ENCODE data around the gene AOAH. TPM values are rescaled to one million over a fixed set of nuclear protein-coding genes. Genes with fewer than 3 reads are reported as not detected.

The AOAH gene
- total RNA-seq, 1 donor, result not detected

GRCh38 chr7:36563706-36564327 lies 160.5 kb downstream of the AOAH start:
- TF ChIP-seq, protein P1, sequence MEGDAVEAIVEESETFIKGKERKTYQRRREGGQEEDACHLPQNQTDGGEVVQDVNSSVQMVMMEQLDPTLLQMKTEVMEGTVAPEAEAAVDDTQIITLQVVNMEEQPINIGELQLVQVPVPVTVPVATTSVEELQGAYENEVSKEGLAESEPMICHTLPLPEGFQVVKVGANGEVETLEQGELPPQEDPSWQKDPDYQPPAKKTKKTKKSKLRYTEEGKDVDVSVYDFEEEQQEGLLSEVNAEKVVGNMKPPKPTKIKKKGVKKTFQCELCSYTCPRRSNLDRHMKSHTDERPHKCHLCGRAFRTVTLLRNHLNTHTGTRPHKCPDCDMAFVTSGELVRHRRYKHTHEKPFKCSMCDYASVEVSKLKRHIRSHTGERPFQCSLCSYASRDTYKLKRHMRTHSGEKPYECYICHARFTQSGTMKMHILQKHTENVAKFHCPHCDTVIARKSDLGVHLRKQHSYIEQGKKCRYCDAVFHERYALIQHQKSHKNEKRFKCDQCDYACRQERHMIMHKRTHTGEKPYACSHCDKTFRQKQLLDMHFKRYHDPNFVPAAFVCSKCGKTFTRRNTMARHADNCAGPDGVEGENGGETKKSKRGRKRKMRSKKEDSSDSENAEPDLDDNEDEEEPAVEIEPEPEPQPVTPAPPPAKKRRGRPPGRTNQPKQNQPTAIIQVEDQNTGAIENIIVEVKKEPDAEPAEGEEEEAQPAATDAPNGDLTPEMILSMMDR (IDR thresholded peaks at IDR 0.05; ENCODE audit: insufficient read depth, low read depth, low read length), result no peak
- no peak overlapping the region for H3K4me3 ChIP-seq (ENCODE audit: low read depth, low read length)
- peak; percentile 5 for DNase-seq (ENCODE audit: low read depth)

DNA sequence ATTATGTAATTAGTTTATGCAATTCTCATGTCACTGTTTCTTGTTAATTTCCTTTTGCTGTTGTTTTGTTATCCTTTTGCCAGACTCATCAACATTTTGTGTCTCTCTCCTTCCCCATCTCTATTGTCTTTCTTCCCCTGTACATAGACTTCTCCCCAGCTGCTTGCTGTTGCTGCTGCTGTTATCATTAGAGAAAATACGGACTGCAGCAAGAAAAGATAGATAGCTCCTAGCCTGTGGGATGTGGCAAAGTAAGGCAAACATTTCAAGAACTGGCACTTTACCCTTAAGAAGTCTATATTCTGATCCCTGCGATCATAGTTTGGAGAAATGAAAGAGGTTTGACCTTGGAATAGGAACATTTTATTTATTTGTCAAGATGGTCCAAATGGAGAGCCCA lies 162.2 kb downstream of the AOAH start:
- TF ChIP-seq, protein P1 (IDR thresholded peaks at IDR 0.05; ENCODE audit: insufficient read depth, low read depth, low read length), result no peak
- H3K4me3 ChIP-seq (ENCODE audit: low read depth, low read length), result no peak overlapping the region
- DNase-seq (ENCODE audit: low read depth), result no peak

DNA sequence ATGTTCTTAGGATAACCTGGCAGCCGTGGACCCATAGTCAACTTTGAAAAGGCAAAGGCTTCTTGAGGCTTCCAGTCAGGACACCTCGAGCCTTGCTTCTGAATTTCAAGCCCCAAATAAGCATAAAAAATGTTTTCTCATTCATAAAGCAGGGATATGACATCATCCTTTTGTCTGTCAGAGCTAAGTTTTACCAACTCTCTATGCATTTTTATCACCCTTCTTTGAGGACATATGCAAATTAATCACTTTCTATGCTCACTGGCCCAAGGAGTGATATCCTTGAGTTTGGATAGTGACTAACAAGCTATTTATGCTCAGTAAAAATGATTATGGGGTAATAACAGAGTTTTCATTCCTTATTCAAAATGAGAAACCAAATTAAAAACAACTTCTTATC lies 175.3 kb downstream of the AOAH start:
- TF ChIP-seq, protein P1 (IDR thresholded peaks at IDR 0.05; ENCODE audit: insufficient read depth, low read depth, low read length), result no peak
- no peak overlapping the region for H3K4me3 ChIP-seq (ENCODE audit: low read depth, low read length)
- DNase-seq (ENCODE audit: low read depth), result no peak

DNA sequence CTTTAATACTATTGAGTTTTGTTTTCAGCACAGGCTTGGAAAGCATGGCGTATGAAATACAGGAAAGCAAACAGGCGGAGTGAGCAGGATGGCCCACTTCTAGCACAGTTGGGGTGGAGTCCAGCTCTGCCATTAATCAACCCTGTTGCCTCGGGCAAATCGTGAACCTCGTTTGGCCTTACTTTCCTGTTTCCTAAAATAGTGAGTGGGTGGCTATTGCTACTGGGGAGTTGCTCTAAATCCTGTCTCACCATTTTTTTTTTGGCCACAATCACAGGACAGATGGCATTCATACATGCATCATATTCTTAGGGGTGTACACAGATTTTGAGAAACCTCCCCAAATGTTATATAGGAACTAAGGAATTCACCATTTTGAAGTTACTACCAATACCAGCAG lies 176.9 kb downstream of the AOAH start:
- no peak for DNase-seq (ENCODE audit: low read depth)
- H3K4me3 ChIP-seq (ENCODE audit: low read depth, low read length), result no peak overlapping the region
- TF ChIP-seq, protein P1 (IDR thresholded peaks at IDR 0.05; ENCODE audit: insufficient read depth, low read depth, low read length), result no peak

- H3K4me3 ChIP-seq (ENCODE audit: low read depth, low read length), result no peak overlapping the region
- DNase-seq (ENCODE audit: low read depth), result no peak
- TF ChIP-seq, protein P1 (IDR thresholded peaks at IDR 0.05; ENCODE audit: insufficient read depth, low read depth, low read length), result no peak
Measured at GRCh38 chr7:36546331-36546730, 178.0 kb downstream of the AOAH start.

DNA sequence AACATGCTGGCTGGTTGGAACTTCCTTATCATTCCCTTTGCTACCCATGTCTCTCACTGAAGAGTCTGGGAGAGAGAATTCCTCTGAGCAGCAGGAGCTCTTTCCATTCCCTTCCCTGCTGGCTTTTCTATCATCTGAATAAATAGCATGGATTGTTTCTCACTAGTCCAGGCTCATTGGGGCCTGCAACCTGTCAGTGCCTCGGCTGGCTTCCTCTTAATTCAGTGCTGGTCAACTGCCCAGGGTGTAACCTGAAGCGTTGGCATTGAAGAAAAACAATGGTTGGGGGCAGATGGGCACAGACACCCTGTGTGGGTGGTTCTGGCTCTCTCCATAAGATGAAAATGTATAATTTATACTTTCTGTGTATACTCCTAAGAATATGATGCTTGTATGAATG lies 179.0 kb downstream of the AOAH start:
- TF ChIP-seq, protein P1 (IDR thresholded peaks at IDR 0.05; ENCODE audit: insufficient read depth, low read depth, low read length), result no peak
- no peak for DNase-seq (ENCODE audit: low read depth)

GRCh38 chr7:36538126-36538525 lies 186.2 kb downstream of the AOAH start:
- TF ChIP-seq, protein P1 (IDR thresholded peaks at IDR 0.05; ENCODE audit: insufficient read depth, low read depth, low read length), result no peak
- no peak overlapping the region for H3K4me3 ChIP-seq (ENCODE audit: low read depth, low read length)
- no peak for DNase-seq (ENCODE audit: low read depth)

More for the DNA sequence above, 179.0 kb downstream of the AOAH start:
- no peak overlapping the region for H3K4me3 ChIP-seq (ENCODE audit: low read depth, low read length)

Measured in fibroblast of villous mesenchyme (primary cell).